Right ventricle myocardium superior (tissue), 1 donor: Measurements from ENCODE around the gene PDE2A. TPM values are rescaled to one million over a fixed set of nuclear protein-coding genes. Genes with fewer than 3 reads are reported as not detected.

Source experiments
- ATAC-seq: fragments of 200-7000 bp; cut with Tn5 transposase; one replicate; pipeline ENCODE4 v1.9.1; 2020; ENCODE audit warnings: mild to moderate bottlenecking; ENCODE audit not compliant: poor library complexity
- DNase-seq: peaks from one replicate; pipeline ENCODE4 v3.0.0-alpha.2; 2020
- intact Hi-C: fragments of 100-400 bp; cut with DNase I; formaldehyde crosslinking; loops from one replicate; pipeline ENCODE4 v1.11.2; 2022
- total RNA-seq: library from RNA; stranded (reverse); fragmentation: NEBNext Ultra II Directional; extraction: Animal tissue kit (Norgen Biotek cat#: 25700); gene quantifications from one replicate; pipeline ENCODE4 v1.2.1, GENCODE V29; 2021
- donor health status: DM: no; HTN: yes; CAD: no; lungs with severe emphysema.

The PDE2A gene
- total RNA-seq, 1 donor from 2014 or later: 38.5 TPM

GRCh38 chr11:72688486-72688885 is 14.3 kb upstream of the PDE2A start:
- DNase-seq: no peak
- intact Hi-C loops: loop anchor here (10.0 kb wide), 1 partner anchor 214 kb away; no protein-coding TSS in a partner anchor
- no peak for ATAC-seq

GRCh38 chr11:72687326-72687725 is 13.1 kb upstream of the PDE2A start:
- ATAC-seq (no peak), DNase-seq (no peak)
- intact Hi-C loops: loop anchor here (10.0 kb wide), 1 partner anchor 213 kb away; no protein-coding TSS in a partner anchor

- DNase-seq (no peak), ATAC-seq (peak; percentile 16)
- intact Hi-C loops: loop anchor here (10.0 kb wide), 1 partner anchor 212 kb away; no protein-coding TSS in a partner anchor
These were observed 12.5 kb upstream of the PDE2A start for GRCh38 chr11:72686639-72687220.

GRCh38 chr11:72685560-72686480 is 11.6 kb upstream of the PDE2A start:
- DNase-seq: peak; percentile 68
- intact Hi-C loops: loop anchor here (10.0 kb wide), 1 partner anchor 211 kb away; no protein-coding TSS in a partner anchor
- peak; percentile 7 for ATAC-seq

- DNase-seq: peak; percentile 88
- intact Hi-C loops: loop anchor here (10.0 kb wide), 1 partner anchor 210 kb away; no protein-coding TSS in a partner anchor
- peak; percentile 66 for ATAC-seq
These were observed 10.2 kb upstream of the PDE2A start for GRCh38 chr11:72684236-72684912.

GRCh38 chr11:72683782-72684200 is 9.6 kb upstream of the PDE2A start:
- DNase-seq (peak; percentile 81), ATAC-seq (peak; percentile 58)
- intact Hi-C loops: loop anchor here (10.0 kb wide), 1 partner anchor 209 kb away; no protein-coding TSS in a partner anchor

- ATAC-seq (no peak), DNase-seq (no peak)
- intact Hi-C loops: loop anchor here (10.0 kb wide), 1 partner anchor 208 kb away; no protein-coding TSS in a partner anchor
These were observed 8.6 kb upstream of the PDE2A start for GRCh38 chr11:72682858-72683243.

- intact Hi-C loops: loop anchor here (10.0 kb wide), 1 partner anchor 208 kb away; no protein-coding TSS in a partner anchor
- DNase-seq (no peak), ATAC-seq (no peak)
These were observed 8.1 kb upstream of the PDE2A start for GRCh38 chr11:72682238-72682857.

- intact Hi-C loops: loop anchor here (10.0 kb wide), 1 partner anchor 207 kb away; no protein-coding TSS in a partner anchor
- ATAC-seq: peak; percentile 6
These were observed 7.3 kb upstream of the PDE2A start for GRCh38 chr11:72681226-72682153.

GRCh38 chr11:72680624-72681158 is 6.5 kb upstream of the PDE2A start:
- intact Hi-C loops: loop anchor here (10.0 kb wide), 1 partner anchor 206 kb away; no protein-coding TSS in a partner anchor
- no peak for ATAC-seq
- DNase-seq: no peak

More at GRCh38 chr11:72681226-72682153, 7.3 kb upstream of the PDE2A start:
- no peak for DNase-seq

GRCh38 chr11:72679869-72680268 is 5.6 kb upstream of the PDE2A start:
- intact Hi-C loops: loop anchor here (10.0 kb wide), 1 partner anchor 205 kb away; no protein-coding TSS in a partner anchor

GRCh38 chr11:72678524-72678923 is 4.3 kb upstream of the PDE2A start:
- ATAC-seq (no peak), DNase-seq (no peak)
- intact Hi-C loops: no loop called here

More at GRCh38 chr11:72679869-72680268, 5.6 kb upstream of the PDE2A start:
- no peak for DNase-seq
- no peak for ATAC-seq

- intact Hi-C loops: no loop called here
- ATAC-seq (peak; percentile 70), DNase-seq (peak; percentile 80)
These were observed 2.7 kb upstream of the PDE2A start for GRCh38 chr11:72676861-72677341.

- ATAC-seq (no peak), DNase-seq (no peak)
- intact Hi-C loops: no loop called here
These were observed 999 bp upstream of the PDE2A start for GRCh38 chr11:72675221-72675620.

- intact Hi-C loops: no loop called here
- ATAC-seq (no peak), DNase-seq (no peak)
These were observed 809 bp downstream of the PDE2A start for GRCh38 chr11:72673284-72673942.

GRCh38 chr11:72672597-72673238 is 1.5 kb downstream of the PDE2A start:
- no peak for DNase-seq
- no peak for ATAC-seq
- intact Hi-C loops: no loop called here
